GM23338 (cell line): ENCODE data around the gene NTRK3.

Experiments used
- EZH2 ChIP-seq: fragments of 200-600 bp; sonication (generic); IDR thresholded peaks from one replicate; pipeline ENCODE4 v1.8.0; 2017; ENCODE audit warnings: antibody characterized with exemption, mild to moderate bottlenecking, low read depth; ENCODE audit not compliant: unreplicated experiment
- EZH2phosphoT487 ChIP-seq: fragments of 200-600 bp; sonication (generic); IDR thresholded peaks from one replicate; pipeline ENCODE4 v1.8.1; 2018; ENCODE audit warnings: antibody characterized with exemption; ENCODE audit not compliant: unreplicated experiment
- JUNB ChIP-seq: IDR thresholded peaks from one replicate; pipeline ENCODE4 v1.6.1; 2016; ENCODE audit warnings: antibody characterized with exemption; ENCODE audit not compliant: unreplicated experiment
- POLR2AphosphoS5 ChIP-seq: IDR thresholded peaks from 2 replicates; pipeline ENCODE4 v1.6.1; 2016; ENCODE audit warnings: antibody characterized with exemption, low read depth
- STAT1 ChIP-seq: IDR thresholded peaks from one replicate; pipeline ENCODE4 v1.6.1; 2016; ENCODE audit warnings: antibody characterized with exemption; ENCODE audit not compliant: unreplicated experiment
- TF ChIP-seq, protein P1 (sequence below), 2 experiments: fragments of 200-600 bp in 1 of 2; sonication (generic) in 1 of 2; conservative IDR thresholded peaks; 2 replicates each; pipeline versions ENCODE4 v1.5.1 to v1.6.1; 2016 to 2017; ENCODE audit warnings: antibody characterized with exemption in 2 of 2, low read depth in 2 of 2, mild to moderate bottlenecking in 2 of 2, moderate library complexity in 1 of 2
- TF ChIP-seq, protein P2 (sequence below): IDR thresholded peaks from one replicate; pipeline ENCODE4 v1.6.1; 2018; ENCODE audit warnings: antibody characterized with exemption; ENCODE audit not compliant: unreplicated experiment

DNA sequence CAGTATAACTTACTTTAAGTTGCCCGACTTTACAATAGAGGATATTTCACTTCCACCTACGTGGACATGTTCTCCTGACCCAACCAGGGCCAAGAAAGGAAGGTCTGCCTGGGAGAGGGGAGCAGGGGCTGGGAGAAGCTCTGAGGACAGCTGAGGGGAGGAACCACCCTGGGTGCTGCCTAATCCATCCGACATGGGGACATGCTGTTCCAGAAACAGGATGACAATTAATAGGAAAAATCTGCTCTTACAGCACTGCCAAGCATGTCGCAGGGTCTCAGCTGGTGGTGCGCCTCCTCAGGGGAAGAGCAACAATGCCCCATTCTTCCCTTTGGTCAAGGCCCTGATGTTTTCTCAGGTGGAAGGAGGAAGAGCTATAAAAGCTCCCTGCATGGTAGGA, 132.3 kb downstream of the NTRK3 start:
- TF ChIP-seq, protein P1, sequence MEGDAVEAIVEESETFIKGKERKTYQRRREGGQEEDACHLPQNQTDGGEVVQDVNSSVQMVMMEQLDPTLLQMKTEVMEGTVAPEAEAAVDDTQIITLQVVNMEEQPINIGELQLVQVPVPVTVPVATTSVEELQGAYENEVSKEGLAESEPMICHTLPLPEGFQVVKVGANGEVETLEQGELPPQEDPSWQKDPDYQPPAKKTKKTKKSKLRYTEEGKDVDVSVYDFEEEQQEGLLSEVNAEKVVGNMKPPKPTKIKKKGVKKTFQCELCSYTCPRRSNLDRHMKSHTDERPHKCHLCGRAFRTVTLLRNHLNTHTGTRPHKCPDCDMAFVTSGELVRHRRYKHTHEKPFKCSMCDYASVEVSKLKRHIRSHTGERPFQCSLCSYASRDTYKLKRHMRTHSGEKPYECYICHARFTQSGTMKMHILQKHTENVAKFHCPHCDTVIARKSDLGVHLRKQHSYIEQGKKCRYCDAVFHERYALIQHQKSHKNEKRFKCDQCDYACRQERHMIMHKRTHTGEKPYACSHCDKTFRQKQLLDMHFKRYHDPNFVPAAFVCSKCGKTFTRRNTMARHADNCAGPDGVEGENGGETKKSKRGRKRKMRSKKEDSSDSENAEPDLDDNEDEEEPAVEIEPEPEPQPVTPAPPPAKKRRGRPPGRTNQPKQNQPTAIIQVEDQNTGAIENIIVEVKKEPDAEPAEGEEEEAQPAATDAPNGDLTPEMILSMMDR (conservative IDR thresholded peaks at IDR 0.05; ENCODE audit: low read depth in 2 of 2): no peak
- TF ChIP-seq EZH2phosphoT487 (no peak), POLR2AphosphoS5 (no peak), STAT1 (no peak), EZH2 (no peak), JUNB (no peak)
- TF ChIP-seq, protein P2, sequence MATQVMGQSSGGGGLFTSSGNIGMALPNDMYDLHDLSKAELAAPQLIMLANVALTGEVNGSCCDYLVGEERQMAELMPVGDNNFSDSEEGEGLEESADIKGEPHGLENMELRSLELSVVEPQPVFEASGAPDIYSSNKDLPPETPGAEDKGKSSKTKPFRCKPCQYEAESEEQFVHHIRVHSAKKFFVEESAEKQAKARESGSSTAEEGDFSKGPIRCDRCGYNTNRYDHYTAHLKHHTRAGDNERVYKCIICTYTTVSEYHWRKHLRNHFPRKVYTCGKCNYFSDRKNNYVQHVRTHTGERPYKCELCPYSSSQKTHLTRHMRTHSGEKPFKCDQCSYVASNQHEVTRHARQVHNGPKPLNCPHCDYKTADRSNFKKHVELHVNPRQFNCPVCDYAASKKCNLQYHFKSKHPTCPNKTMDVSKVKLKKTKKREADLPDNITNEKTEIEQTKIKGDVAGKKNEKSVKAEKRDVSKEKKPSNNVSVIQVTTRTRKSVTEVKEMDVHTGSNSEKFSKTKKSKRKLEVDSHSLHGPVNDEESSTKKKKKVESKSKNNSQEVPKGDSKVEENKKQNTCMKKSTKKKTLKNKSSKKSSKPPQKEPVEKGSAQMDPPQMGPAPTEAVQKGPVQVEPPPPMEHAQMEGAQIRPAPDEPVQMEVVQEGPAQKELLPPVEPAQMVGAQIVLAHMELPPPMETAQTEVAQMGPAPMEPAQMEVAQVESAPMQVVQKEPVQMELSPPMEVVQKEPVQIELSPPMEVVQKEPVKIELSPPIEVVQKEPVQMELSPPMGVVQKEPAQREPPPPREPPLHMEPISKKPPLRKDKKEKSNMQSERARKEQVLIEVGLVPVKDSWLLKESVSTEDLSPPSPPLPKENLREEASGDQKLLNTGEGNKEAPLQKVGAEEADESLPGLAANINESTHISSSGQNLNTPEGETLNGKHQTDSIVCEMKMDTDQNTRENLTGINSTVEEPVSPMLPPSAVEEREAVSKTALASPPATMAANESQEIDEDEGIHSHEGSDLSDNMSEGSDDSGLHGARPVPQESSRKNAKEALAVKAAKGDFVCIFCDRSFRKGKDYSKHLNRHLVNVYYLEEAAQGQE: no peak
